CD4-positive, alpha-beta T cell treated with Interleukin-12 subunit alpha and Interleukin-12 subunit beta, for 1 hour (primary cell): ENCODE measurements around the gene PADI6.
"Not testable (repeated sequence)": the region's sequence is repeated elsewhere in the genome, so short reads cannot be mapped to it uniquely, and the experiment has no call there.

Source experiments
- DNase-seq: peaks from one replicate; pipeline ENCODE4 v3.0.0-alpha.2; 2020

Gene PADI6

DNA sequence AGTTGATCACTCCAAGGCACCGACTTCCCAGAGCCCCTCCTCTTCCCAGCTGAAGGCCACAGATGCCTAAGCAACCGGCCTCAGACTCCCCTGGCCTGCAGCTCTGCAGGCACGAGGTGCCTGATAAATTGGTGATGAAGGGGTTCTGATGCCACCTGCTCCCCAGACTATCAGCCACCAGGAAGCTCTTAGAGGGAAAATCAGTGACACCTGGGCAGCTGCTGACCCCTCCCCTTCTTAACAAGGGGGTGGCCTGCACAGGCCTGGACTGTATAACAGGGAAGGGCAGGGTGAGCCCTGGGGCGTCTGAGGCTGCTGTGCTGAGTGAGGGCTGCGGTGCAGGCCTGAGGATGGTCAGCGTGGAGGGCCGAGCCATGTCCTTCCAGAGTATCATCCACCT, at the start of gene PADI6:
Gene PADI6, plus strand, starts transcription at position 301 of the 400 bp plus-strand sequence. Its CDS starts 50 bp downstream, at position 351.
- no peak for DNase-seq

DNA sequence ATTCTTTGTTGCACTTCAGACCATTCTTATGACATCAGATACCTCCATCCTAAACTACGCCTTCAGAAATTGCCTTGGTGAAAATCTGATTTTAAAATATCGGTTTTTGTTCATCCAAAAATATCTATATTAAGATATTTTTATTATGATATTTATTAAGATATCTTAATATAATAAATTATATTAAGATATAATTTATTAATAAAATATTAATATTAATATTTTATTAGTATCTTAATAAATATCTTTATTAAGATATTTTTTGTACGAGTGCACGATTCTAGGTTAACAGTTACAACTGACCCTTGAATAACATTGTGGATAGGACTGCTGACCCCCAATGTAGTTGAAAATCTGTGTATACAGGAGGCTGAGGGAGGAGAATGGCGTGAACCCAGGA, 43.1 kb upstream of the PADI6 start:
- no peak for DNase-seq

DNA sequence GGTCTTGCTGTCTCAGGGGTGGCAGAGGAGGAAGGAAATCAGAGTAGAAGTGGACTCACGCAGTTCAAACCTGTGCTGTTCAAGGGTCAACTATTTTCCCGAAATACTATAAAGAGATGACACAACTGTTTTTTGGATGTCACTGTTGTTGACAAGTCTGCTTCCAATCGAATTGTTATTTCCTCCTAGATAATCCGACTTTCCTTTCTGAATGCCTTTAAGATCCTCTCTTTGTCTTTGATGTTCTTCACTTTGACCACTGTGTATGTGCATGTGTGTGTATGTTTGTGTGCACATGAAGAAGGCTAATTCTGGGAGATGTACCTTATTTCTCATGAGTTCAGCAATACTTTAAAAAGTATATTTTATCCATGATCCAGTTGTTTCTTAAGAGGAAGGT, 42.4 kb upstream of the PADI6 start:
- DNase-seq = no peak

DNA sequence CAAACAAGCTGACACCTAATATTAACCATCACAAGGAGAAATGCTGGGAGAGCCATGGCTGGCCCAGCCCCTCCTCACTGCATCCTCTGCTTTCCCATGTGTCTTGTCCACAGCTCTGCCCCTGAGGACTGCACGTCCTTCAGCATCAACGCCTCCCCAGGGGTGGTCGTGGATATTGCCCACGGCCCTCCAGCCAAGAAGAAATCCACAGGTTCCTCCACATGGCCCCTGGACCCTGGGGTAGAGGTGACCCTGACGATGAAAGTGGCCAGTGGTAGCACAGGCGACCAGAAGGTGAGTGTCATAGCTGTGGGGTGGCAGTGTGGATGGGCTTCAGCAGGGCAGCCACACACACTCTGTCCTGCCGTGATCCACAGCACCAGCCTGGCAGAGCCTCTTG, 41.1 kb upstream of the PADI6 start:
- DNase-seq = no peak

DNA sequence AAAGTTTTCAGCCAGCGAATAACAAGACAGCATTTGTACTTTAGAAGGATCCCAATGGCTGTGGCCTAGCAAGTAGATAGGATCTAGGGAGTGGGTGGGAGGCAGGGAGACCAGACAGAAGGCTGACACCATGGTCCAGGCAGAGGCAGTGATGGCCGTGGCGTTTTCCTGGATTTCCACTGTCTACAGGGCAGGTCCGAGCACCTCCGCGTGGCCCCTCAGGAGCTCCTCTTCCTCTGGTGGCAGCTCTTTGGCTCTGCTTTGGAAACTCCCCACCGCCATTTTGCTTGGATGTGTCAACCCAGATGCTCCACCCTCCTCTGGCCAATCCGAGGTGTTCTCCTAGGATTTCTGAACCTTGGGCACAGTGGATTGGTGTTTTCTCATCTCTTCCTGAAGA, 38.9 kb upstream of the PADI6 start:
- no peak for DNase-seq

DNA sequence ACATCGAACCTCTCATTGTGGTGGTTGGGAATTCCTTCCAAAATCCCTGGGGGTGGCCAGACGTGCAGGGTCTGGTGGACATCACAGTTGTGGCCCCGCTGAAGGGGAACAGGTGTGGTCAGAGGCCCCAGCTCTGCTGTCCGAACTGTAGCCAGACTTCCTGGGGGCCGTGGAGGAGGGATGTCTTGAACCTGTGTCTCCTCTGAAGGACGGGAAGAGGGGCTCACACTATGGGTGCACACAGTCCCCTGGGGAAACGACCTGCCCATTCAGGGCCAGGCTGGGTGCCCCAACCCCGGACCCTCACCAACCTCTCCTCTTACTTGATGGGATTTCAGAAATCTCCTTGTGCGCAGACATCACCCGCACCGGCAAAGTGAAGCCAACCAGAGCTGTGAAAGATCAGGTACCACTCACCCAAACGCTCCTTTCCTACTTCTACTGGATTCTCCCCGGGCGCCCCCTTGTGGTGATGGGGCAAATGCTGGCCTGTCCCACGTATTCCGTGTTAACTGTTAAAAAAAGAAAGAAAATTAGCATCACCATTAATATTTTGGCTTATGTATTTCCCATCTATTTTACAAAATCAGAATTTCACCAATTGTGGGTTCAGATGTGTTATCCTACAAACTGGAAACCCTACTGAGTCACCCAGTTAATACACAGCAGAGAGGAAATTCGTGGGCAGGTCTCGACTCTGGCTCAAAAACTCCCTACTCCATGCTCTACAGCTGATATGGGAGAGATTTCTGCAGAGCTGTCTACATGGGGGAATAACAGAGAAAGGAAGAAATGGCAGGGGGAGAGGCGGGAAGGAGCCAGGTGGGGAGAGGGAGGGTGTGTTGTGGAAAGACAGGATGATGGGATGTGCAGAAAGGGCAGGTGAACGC, 35.9 kb upstream of the PADI6 start:
- DNase-seq = peak; percentile 42

DNA sequence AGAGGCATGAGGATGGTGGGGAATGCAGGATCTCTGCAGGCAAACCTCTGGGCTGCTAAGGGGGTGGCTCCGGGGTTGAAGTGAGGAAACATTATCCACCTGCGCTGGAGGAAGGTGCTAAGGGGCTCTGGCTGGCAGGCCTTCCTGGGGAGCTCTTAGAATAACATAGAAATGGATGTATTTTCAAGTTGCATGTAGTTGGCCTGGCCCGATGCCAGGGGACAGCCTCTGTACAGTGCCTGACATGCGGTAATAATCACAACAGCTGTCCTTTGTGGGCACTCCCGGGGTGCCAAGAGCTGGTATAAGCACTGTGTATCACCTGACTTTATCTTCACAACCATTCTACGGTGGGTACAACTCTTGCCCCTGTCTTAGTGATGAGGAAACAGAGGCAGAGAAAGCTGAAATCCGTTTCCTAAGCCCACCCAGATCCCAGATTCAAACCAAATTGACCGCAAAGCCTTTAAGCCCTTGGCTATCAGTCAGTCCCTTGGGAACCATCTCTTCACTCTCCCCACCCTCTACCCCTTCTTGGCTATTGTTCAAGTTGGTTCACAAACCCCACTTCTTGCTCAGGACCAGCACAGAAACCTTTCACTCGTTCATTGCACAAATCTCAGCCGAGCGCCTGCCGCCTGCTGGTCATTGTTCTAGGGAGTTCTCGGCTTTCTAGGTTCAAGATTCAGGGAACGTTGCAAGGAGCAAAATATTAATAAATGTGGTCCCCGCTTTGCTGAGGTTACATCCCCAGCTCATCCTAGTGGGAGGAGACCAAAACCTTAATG, 33.1 kb upstream of the PADI6 start:
- DNase-seq = no peak

DNA sequence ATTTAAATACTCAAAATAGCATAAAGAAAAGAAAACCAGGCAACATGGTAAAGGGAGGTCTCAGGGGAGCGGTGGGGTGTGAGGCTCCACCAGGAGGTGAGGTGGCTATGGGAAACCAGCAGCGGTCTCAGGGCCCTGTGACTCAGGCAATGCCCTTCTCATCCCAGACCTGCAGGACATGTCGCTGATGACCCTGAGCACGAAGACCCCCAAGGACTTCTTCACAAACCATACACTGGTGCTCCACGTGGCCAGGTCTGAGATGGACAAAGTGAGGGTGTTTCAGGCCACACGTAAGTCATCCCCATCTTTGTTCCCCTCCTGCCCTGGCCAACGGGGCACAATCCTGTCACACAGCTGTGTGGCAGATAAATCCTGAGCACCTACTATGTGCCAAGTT, 32.5 kb upstream of the PADI6 start:
- DNase-seq = no peak

DNA sequence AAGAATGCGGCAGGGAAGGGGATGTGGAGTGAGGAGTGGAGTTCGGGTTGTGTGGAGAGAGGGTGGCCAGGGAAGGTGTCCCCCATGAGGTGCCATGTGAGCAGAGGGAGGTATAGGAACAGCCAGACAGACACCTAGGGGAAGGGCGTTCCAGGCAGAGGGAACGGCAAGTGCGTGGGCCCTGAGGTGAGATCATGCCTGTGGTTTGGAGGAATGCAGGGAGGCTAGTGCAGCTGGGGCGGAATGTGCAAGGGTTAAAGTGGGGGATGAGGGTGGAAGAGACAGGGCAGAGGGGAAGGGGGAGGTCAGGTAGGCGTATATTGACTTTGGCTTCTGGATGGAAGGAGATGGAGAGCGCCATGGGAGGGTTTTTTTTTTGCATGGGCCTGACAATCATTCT, 31.6 kb upstream of the PADI6 start:
- DNase-seq = no peak

DNA sequence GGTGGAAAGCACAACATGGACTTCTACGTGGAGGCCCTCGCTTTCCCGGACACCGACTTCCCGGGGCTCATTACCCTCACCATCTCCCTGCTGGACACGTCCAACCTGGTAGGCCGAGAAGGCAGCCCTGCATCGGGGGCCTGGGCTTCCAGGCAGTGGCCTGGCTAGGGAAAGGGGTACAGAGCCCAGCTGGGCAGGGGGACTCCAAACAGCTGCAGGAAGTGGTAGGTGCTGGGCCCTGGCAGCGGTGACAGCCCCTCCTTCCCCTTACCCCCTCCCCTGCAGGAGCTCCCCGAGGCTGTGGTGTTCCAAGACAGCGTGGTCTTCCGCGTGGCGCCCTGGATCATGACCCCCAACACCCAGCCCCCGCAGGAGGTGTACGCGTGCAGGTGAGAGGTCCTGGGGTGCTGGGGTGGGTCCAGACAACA, 30.0 kb upstream of the PADI6 start:
- no peak for DNase-seq

DNA sequence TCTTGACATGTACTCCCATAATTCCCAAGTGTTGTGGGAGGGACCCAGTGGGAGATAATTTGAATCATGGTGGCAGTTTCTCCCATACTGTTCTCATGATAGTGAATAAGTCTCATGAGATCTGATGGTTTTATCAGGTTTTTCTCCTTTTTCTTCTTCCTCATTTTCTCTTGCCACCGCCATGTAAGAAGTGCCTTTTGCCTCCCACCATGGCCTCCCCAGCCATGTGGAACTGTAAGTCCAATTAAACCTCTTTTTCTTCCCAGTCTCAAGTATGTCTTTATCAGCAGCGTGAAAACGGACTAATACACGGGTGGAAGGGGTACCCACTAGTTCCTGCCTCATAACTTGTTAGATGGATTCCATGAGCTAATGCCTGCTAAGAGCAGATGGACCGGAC, 26.5 kb upstream of the PADI6 start:
- DNase-seq = not testable (repeated sequence)

DNA sequence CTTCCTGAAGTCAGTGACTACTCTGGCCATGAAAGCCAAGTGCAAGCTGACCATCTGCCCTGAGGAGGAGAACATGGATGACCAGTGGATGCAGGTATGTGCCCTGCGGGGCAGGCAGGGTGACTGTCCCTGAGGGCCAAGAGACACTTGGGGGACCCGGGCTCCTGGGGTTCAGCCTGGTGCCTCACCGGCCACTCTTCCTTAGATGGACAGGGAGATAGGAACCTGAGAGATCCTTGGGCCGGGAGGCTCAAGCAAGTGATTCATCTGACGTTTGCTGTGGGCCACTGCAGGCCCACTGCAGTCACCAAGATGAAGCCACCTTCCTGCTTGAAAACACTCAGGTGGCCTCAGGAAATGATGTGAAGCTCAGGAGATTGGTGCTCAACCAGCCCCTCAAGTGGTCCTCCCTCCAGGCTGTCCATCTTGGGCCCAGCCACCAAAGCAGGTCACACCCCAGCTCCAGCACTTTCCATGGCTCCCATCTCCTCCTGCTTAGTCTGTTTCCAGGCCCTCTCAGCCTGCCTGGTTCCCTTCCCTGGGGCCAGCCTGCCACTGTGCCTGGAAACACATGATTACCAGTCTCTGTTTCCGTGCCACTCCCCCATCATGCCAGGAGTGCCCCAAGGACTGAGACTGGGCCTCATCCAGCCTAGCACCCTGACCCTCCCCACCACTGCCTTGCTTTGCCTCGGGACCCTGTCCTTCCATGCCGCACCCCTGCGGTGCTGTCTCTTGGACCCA, 25.8 kb upstream of the PADI6 start:
- DNase-seq = no peak

DNA sequence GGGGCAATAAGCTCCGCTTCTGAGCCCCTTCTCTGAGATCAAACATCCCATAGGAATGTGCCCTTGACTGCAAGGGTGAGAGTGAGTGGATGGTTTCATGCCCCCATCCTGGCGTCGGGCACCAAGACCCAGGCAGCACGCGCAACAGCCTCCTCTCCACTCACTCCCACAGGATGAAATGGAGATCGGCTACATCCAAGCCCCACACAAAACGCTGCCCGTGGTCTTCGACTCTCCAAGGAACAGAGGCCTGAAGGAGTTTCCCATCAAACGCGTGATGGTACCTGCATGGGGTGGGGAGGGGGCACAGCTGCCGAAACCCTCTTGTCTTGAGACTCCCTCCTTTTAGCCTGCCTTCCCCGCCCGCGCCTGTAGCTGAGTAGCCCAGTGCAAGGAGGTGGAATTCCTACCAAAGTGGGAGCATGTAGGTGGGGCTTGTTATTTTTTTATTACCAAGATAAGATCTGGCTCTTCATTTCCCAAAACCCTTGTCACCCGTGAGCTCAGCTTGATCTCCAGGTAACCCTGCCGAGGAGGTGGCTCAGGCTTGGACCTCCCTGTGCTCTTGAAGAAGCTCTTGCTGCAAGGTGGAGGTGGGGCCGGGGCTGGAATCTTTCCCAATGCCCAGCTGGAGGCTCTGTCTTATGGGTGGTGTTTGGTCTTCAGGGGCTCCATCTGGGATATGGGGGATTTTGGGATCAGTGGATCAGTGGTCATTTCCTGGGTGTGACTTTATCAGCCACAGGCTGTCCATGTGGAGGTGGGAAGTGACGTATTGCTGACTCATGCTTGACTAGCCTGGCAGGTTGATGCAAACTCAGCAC, 24.0 kb upstream of the PADI6 start:
- DNase-seq = no peak

DNA sequence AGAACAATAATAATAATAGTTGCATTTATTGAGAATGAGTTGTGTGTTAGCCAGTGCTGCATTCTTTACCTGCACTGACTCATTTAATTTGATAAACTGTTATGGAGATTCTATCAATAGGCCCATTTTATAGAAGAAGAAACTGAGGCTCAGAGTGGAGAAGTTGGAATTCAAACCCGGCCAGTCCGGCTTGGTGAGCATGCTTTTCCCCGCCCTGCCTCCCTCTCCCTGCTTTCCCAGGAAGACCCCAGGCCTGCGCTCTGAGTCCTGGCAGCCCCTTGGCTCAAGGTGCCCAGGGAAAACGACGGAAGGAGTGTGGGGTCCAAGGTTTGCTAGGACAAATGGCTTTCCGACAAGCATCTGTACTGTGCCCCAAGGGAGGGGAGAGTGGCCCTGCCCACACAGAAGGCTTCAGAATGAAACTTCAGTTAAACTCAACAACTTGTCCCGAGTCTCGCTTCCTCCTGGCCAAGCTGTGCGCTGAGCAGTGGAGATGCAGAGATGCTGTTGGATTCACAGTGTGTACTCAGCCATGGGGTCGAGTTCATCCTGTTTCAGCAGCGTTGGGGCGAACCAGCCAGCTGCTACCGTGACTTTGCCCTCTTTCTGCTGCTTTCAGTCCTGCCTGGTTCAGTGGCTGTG, 23.3 kb upstream of the PADI6 start:
- no peak for DNase-seq

DNA sequence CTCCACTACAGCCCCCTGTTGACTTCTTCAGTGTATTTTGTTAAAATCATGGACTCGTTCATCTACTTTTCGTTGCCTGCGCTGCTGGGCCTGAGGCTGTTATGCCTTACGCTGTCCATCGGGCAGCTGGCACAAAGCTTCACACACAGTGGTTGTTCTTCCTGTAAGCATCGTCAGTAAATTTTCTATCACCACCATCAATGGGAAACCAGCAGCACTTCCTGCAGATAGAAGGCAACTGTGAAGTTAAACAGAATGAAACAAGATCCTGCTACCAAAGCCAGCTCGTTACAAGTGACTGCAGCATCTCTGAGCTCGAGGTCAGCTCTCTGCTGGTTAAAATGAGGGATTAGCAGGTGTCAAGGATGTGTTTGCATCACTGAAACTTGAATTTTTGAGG, 21.9 kb upstream of the PADI6 start:
- DNase-seq = no peak

DNA sequence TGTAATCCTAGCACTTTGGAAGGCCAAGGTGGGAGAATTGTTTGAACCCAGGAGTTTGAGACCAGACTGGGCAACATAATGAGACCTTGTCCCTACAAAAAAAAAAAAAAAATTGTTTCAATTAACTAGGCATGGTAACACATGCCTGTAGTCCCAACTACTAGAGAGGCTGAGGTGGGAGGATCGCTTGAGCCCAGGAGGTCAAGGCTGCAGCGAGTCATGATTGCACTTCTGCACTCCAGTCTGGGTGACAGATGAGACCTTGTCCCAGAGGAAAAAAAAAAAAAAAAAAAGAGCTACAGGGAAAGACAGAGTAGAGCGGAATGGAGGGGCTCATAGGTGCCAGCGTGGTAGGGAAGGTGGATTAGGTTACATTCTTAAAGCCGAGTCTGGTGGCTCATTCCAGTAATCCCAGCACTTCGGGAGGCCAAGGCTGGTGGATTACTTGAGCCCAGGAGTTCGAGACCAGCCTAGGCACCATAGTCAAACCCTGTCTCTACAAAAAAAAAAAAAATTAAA, 21.0 kb upstream of the PADI6 start:
- DNase-seq = no peak

DNA sequence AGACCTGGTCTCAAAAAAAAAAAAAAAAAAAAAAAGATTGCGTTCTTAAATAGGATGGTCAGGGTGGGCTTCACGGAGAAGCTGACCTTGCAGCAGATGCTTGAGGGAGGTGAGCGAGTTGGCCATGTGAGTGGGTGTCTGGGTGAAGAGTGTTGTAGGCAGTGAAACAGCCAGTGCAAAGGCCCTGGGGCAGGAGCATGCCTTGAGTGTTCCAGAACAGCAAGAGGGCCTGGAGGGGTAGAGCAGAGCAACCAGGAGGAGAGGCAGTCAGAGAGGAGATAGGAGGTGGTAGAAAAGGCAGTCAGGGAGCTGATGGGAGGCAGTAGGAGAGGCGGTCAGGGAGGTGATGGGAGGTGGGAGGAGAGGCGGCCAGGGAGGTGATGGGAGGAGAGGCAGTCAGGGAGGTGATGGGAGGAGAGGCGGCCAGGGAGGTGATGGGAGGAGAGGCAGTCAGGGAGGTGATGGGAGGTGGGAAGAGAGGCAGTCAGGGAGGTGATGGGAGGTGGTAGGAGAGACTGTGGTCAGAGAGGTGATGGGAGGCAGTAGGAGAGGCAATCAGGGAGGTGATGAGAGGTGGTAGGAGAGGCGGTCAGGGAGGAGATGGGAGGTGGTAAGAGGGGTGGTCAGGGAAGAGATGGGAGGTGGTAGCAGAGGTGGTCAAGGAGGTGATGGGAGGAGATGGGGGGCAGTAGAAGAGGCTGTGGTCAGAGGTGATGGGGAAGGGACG, 20.2 kb upstream of the PADI6 start:
- no peak for DNase-seq

DNA sequence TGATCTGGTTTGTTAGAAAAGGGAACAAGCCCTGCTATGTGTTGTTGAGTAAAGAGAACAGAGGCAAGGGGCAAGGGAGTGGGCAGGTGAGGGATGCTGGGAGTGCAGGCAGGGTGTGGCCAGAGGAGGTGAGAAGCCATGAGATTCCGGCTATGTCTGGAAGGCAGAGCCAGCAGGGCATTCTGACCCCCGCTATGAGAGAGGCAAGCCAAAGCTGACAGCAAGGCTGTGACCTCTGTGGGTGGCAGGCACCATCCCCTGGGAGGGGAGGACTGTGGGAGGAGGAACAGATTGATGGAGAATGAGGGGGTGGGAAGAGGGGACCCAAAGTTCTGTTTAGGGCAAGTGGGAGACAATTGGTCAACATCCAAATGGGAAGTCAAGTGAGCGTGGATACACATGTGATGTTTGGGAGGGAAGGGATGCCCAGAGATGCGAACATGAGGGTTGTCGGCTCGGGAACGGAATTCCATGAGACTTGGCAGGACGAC, 19.5 kb upstream of the PADI6 start:
- no peak for DNase-seq

DNA sequence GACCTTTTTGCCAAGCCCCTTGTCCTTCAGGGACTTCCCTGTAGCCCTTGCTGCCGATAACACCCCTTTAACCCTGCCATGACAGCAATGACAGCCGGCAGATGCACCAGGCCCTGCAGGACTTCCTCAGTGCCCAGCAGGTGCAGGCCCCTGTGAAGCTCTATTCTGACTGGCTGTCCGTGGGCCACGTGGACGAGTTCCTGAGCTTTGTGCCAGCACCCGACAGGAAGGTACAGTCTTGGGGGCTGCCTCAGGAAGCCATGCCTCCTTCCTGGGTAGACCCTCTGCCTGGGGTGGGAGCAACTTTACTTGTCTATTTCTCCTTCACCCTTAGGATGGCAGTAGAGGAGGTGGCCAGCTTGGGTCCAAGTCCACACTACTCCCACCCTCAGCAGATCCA, 16.1 kb upstream of the PADI6 start:
- no peak for DNase-seq

DNA sequence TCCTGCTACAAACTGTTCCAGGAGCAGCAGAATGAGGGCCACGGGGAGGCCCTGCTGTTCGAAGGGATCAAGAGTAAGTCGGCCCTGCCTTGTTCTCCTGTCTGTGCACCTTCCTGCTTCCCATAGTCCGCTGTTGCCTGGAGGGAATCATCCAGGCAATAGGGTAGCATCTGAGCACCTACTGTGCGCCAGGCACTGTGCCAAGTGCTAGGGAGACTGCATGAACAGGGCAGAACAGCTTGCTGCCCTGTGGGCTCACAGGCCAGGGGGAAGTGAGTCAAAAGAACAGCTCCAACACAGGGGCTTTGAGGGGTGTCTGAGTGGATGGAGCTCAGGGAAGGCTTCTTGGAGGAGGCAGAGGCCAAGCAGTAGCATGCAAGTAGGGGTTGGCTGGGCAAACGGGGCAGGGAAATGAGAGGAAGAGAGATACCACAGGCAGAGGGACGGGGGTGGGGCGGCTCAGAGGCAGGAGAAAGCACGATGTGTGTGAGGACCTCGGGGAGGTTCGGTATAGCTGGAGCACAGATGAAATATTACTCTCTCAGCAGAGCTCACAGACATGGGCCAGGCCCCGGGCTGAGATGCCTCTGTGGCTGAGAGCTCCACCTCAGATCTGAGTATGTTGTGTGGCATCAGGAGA, 15.5 kb upstream of the PADI6 start:
- no peak for DNase-seq
